Hepatocyte (in vitro differentiated cells): Measurements from ENCODE around the gene PLXDC1. TPM values are rescaled to one million over a fixed set of nuclear protein-coding genes. Genes with fewer than 3 reads are reported as not detected.
A peak's percentile ranks its signal among the peaks of the same experiment; 100 is the strongest.
"Not testable (repeated sequence)": the region's sequence is repeated elsewhere in the genome, so short reads cannot be mapped to it uniquely, and the experiment has no call there.

Experiments used
- DNase-seq: peaks from one replicate; pipeline ENCODE4 v3.0.0-alpha.2; 2016; ENCODE audit warnings: low spot score
- H2AFZ ChIP-seq: fragments of 200-600 bp; sonication (generic); 2 replicates; pipeline ENCODE4 v1.6.0; 2016; ENCODE audit warnings: antibody characterized with exemption, mild to moderate bottlenecking
- H3K27ac ChIP-seq: fragments of 200-600 bp; sonication (generic); 2 replicates; pipeline ENCODE4 v1.5.1; 2016; ENCODE audit warnings: mild to moderate bottlenecking
- H3K27me3 ChIP-seq: fragments of 200-600 bp; sonication (generic); 2 replicates; pipeline ENCODE4 v1.6.1; 2016
- H3K36me3 ChIP-seq: fragments of 200-600 bp; sonication (generic); replicated peaks from 2 replicates; pipeline ENCODE4 v1.5.1; 2016; ENCODE audit warnings: low read depth; ENCODE audit not compliant: insufficient read depth
- H3K4me1 ChIP-seq: fragments of 200-600 bp; sonication (generic); 2 replicates; pipeline ENCODE4 v1.5.1; 2016; ENCODE audit warnings: mild to moderate bottlenecking, moderate library complexity; ENCODE audit not compliant: insufficient read depth
- H3K4me2 ChIP-seq: fragments of 200-600 bp; sonication (generic); 2 replicates; pipeline ENCODE4 v1.6.0; 2016
- H3K4me3 ChIP-seq: fragments of 200-600 bp; sonication (generic); 2 replicates; pipeline ENCODE4 v1.5.1; 2016; ENCODE audit warnings: mild to moderate bottlenecking
- H3K79me2 ChIP-seq: fragments of 200-600 bp; sonication (generic); 2 replicates; pipeline ENCODE4 v1.6.0; 2017; ENCODE audit warnings: mild to moderate bottlenecking
- H3K9me2 ChIP-seq: fragments of 200-600 bp; sonication (generic); replicated peaks from 2 replicates; pipeline ENCODE4 v1.6.0; 2017; ENCODE audit warnings: mild to moderate bottlenecking; ENCODE audit not compliant: insufficient read depth
- H3K9me3 ChIP-seq: fragments of 200-600 bp; sonication (generic); 2 replicates; pipeline ENCODE4 v1.5.1; 2016; ENCODE audit warnings: low read depth, mild to moderate bottlenecking
- H4K20me1 ChIP-seq: fragments of 200-600 bp; sonication (generic); 2 replicates; pipeline ENCODE4 v1.6.0; 2016; ENCODE audit warnings: mild to moderate bottlenecking; ENCODE audit not compliant: insufficient read depth, poor library complexity, severe bottlenecking
- EZH2 ChIP-seq: fragments of 200-600 bp; sonication (generic); IDR thresholded peaks from 2 replicates; pipeline ENCODE4 v1.6.1; 2016; ENCODE audit warnings: antibody characterized with exemption, mild to moderate bottlenecking, borderline replicate concordance
- EZH2phosphoT487 ChIP-seq: fragments of 200-600 bp; sonication (generic); IDR thresholded peaks from one replicate; pipeline ENCODE4 v1.6.1; 2018; ENCODE audit warnings: antibody characterized with exemption, mild to moderate bottlenecking, low read depth, moderate library complexity; ENCODE audit not compliant: unreplicated experiment, severe bottlenecking
- WGBS: methylation state at CpG from one replicate; pipeline ENCODE4 v1.1.6; 2016; ENCODE audit warnings: low lambda C conversion rate; ENCODE audit errors: missing lambda C conversion rate; 5-methylcytosine and 5-hydroxymethylcytosine counted together
- polyA plus RNA-seq: library from polyadenylated mRNA; unstranded; fragments of >200 nt; fragmentation: Nextera tagmentation; extraction: Ambion mirVana; gene quantifications from 2 replicates; pipeline ENCODE4 v1.2.1, GENCODE V29; 2016
- total RNA-seq: library from RNA; depleted of rRNA; stranded (reverse); fragments of >200 nt; gene quantifications from 2 replicates; pipeline ENCODE4 v1.2.3, GENCODE V29; 2014
- TF ChIP-seq, protein P1 (sequence below): fragments of 200-600 bp; sonication (generic); IDR thresholded peaks from 2 replicates; pipeline ENCODE4 v1.5.1; 2016; ENCODE audit warnings: antibody characterized with exemption, mild to moderate bottlenecking; ENCODE audit not compliant: poor library complexity

PLXDC1 gene
- total and polyA plus RNA-seq, 2 experiments from 2014 or later, result 3.9 to 4.1 TPM

DNA sequence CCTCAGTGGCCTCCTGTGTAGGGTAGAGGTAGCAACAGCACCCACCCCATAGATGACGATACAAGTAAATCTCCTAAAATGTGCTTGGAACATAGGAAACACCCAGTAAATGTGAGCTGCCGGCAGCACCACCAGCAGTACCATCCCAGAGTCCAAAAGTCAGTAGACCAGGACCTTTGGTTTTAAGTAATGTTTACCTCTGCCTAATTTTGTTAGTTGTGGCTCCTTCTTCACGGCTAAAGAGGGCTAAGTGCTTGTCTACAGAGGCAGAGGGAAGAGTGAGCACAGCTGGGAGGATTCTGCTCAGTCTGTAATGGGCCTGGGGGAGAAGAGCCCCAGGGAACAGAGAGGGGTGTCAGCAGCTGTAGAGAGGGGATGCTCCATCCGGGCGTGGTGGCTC lies 92.9 kb downstream of the PLXDC1 start:
- 73% methylated on average over 5 of the region's 5 CpGs for WGBS
- Histone ChIP-seq H3K4me2 (no peak overlapping the region), H3K9me2 (no peaks in the 10 kb centered on the region), H2AFZ (no peak overlapping the region), H3K36me3 (no peaks in the 10 kb centered on the region), H3K27me3 (no peaks in the 10 kb centered on the region), H3K79me2 (no peaks in the 10 kb centered on the region), H3K9me3 (no peaks in the 10 kb centered on the region), H3K4me3 (no peak overlapping the region), H3K27ac (no peak overlapping the region), H3K4me1 (peaks cover 9% of the 10 kb centered on the region), H4K20me1 (no peaks in the 10 kb centered on the region)
- no peak for DNase-seq
- no peak for TF ChIP-seq EZH2
- TF ChIP-seq, protein P1, sequence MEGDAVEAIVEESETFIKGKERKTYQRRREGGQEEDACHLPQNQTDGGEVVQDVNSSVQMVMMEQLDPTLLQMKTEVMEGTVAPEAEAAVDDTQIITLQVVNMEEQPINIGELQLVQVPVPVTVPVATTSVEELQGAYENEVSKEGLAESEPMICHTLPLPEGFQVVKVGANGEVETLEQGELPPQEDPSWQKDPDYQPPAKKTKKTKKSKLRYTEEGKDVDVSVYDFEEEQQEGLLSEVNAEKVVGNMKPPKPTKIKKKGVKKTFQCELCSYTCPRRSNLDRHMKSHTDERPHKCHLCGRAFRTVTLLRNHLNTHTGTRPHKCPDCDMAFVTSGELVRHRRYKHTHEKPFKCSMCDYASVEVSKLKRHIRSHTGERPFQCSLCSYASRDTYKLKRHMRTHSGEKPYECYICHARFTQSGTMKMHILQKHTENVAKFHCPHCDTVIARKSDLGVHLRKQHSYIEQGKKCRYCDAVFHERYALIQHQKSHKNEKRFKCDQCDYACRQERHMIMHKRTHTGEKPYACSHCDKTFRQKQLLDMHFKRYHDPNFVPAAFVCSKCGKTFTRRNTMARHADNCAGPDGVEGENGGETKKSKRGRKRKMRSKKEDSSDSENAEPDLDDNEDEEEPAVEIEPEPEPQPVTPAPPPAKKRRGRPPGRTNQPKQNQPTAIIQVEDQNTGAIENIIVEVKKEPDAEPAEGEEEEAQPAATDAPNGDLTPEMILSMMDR, result no peak

- Histone ChIP-seq H3K9me2 (no peaks in the 10 kb centered on the region), H3K4me2 (peak overlapping the region; percentile 72), H3K36me3 (no peaks in the 10 kb centered on the region), H2AFZ (no peak overlapping the region), H3K4me1 (peaks cover 1% of the 10 kb centered on the region), H4K20me1 (no peaks in the 10 kb centered on the region), H3K4me3 (no peak overlapping the region), H3K27me3 (no peaks in the 10 kb centered on the region), H3K27ac (no peak overlapping the region), H3K9me3 (no peaks in the 10 kb centered on the region), H3K79me2 (no peaks in the 10 kb centered on the region)
- no peak for DNase-seq
- TF ChIP-seq EZH2phosphoT487 (no peak), EZH2 (no peak)
- TF ChIP-seq, protein P1, result no peak
- WGBS, result 92% methylated on average over 11 of the region's 11 CpGs
Observed at GRCh38 chr17:39057701-39058206, 93.7 kb downstream of the PLXDC1 start.

DNA sequence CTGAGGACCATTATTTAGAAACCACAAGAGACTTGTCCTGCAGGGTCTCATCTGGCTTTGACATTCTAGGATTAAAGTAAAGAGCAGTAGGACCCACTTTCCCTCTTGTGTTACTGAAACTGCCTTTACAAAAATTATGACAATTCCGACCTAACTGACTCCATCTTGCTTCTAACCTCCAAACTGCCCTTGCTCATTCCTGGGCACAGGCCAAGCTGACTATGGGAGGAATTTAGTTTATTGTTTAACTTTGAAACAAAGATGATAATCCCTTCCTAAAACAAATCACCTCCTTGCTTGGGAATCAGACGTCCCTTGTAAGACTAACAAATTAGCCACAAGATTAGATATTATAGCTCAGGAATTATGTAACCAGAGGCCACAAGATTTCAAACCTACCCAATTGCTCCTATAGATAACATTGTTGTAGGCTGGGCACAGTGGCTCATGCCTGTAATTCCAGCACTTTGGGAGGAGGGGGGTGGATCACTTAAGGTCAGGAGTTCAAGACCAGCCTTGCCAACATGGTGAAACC lies 97.3 kb downstream of the PLXDC1 start:
- H3K4me2 ChIP-seq, result no peak overlapping the region
- no peaks in the 10 kb centered on the region for H3K36me3 ChIP-seq
- H3K79me2 ChIP-seq, result no peaks in the 10 kb centered on the region
- H3K4me1 ChIP-seq, result no peaks in the 10 kb centered on the region
- DNase-seq, result no peak
- no peak overlapping the region for H2AFZ ChIP-seq
- H3K27me3 ChIP-seq, result no peaks in the 10 kb centered on the region
- TF ChIP-seq EZH2phosphoT487, result no peak
- no peak for TF ChIP-seq EZH2
- TF ChIP-seq, protein P1, result no peak
- no peaks in the 10 kb centered on the region for H3K9me2 ChIP-seq
- WGBS, result 32% methylated on average over 2 of the region's 2 CpGs
- H3K9me3 ChIP-seq, result no peaks in the 10 kb centered on the region
- H4K20me1 ChIP-seq, result no peaks in the 10 kb centered on the region
- H3K4me3 ChIP-seq, result no peak overlapping the region
- no peak overlapping the region for H3K27ac ChIP-seq

- H3K4me2 ChIP-seq, H2AFZ ChIP-seq, H3K27me3 ChIP-seq, H3K4me1 ChIP-seq, H3K27ac ChIP-seq, H3K4me3 ChIP-seq, H3K79me2 ChIP-seq, DNase-seq, H4K20me1 ChIP-seq, H3K9me3 ChIP-seq, H3K36me3 ChIP-seq, H3K9me2 ChIP-seq: not testable (repeated sequence)
- 94% methylated on average over 3 of the region's 3 CpGs for WGBS
Observed at GRCh38 chr17:39052423-39052822, 99.0 kb downstream of the PLXDC1 start.
